HepG2 (cell line): ENCODE data around the gene MARK2. TPM values are rescaled to one million over a fixed set of nuclear protein-coding genes. Genes with fewer than 3 reads are reported as not detected.

Experiments used
- FOXP4 ChIP-seq: sonication (generic); formaldehyde crosslinking; IDR thresholded peaks from 2 replicates; pipeline ENCODE4 v1.4.0; 2020; ENCODE audit warnings: missing genetic modification reagents
- HMG20A ChIP-seq: IDR thresholded peaks from 2 replicates; pipeline ENCODE4 v1.6.1; 2016; ENCODE audit warnings: borderline replicate concordance
- ISL2 ChIP-seq: sonication (generic); formaldehyde crosslinking; IDR thresholded peaks from 2 replicates; pipeline ENCODE4 v1.5.0; 2020; ENCODE audit warnings: missing genetic modification reagents
- ISX ChIP-seq: sonication (generic); formaldehyde crosslinking; conservative IDR thresholded peaks from 2 replicates; pipeline ENCODE4 v1.5.0; 2020; ENCODE audit warnings: missing genetic modification reagents
- PBX2 ChIP-seq: IDR thresholded peaks from 2 replicates; pipeline ENCODE4 v1.6.1; 2016; ENCODE audit warnings: control low read depth
- RAD51 ChIP-seq: fragments of 450-650 bp; IDR thresholded peaks from 2 replicates; pipeline ENCODE4 v1.6.1; 2016; ENCODE audit warnings: borderline replicate concordance
- SOX6 ChIP-seq, 2 experiments: fragments of 450-650 bp in 1 of 2; sonication (generic) in 1 of 2; formaldehyde crosslinking in 1 of 2; IDR thresholded peaks; 2 replicates each; pipeline versions ENCODE4 v1.4.0 to v1.6.1; 2017 to 2020; ENCODE audit warnings: antibody characterized with exemption in 1 of 2, mild to moderate bottlenecking in 1 of 2, missing genetic modification reagents in 1 of 2
- SRF ChIP-seq: IDR thresholded peaks from 2 replicates; pipeline ENCODE4 v1.6.1; 2011; ENCODE audit warnings: mild to moderate bottlenecking, low read depth, low read length, moderate library complexity
- ZNF276 ChIP-seq: sonication (generic); formaldehyde crosslinking; IDR thresholded peaks from 2 replicates; pipeline ENCODE4 v1.4.0; 2020; ENCODE audit warnings: mild to moderate bottlenecking, low read depth, missing genetic modification reagents
- ZNF496 ChIP-seq: sonication (generic); formaldehyde crosslinking; IDR thresholded peaks from 2 replicates; pipeline ENCODE4 v1.8.1; 2023; ENCODE audit warnings: mild to moderate bottlenecking, moderate library complexity, missing genetic modification reagents; ENCODE audit not compliant: insufficient replicate concordance
- ZNF670 ChIP-seq: sonication (generic); formaldehyde crosslinking; IDR thresholded peaks from 2 replicates; pipeline ENCODE4 v1.8.0; 2022; ENCODE audit warnings: mild to moderate bottlenecking, missing genetic modification reagents, borderline replicate concordance
- ZNF687 ChIP-seq: sonication (generic); formaldehyde crosslinking; IDR thresholded peaks from 2 replicates; pipeline ENCODE4 v1.5.1; 2020; ENCODE audit warnings: mild to moderate bottlenecking, missing genetic modification reagents, moderate library complexity
- ZNF704 ChIP-seq: sonication (generic); formaldehyde crosslinking; IDR thresholded peaks from 2 replicates; pipeline ENCODE4 v1.8.1; 2023; ENCODE audit warnings: mild to moderate bottlenecking, inconsistent platforms, moderate library complexity, missing genetic modification reagents, borderline replicate concordance
- ZNF800 ChIP-seq: sonication (generic); formaldehyde crosslinking; IDR thresholded peaks from 2 replicates; pipeline ENCODE4 v1.4.0; 2020; ENCODE audit warnings: missing genetic modification reagents
- polyA plus RNA-seq, 8 experiments: library from polyadenylated mRNA; depleted of rRNA in 3 of 8; stranded (reverse) in 7 of 8; unstranded in 1 of 8; fragments of >200 nt; fragmentation: Illumina TruSeq in 4 of 8; extraction: Trizol in 4 of 8; gene quantifications; 2 replicates each; pipeline versions ENCODE4 v1.2.1 to v1.2.3, GENCODE V29; 2011 to 2016; ENCODE audit warnings: low read depth in 4 of 8, missing spikeins in 1 of 8, mixed read lengths in 1 of 8; ENCODE audit not compliant: insufficient read depth in 1 of 8
- total RNA-seq, 5 experiments: library from RNA; depleted of rRNA; stranded (reverse); fragments of >200 nt; fragmentation: Illumina TruSeq; extraction: Trizol; gene quantifications; 2 replicates each; pipeline ENCODE4 v1.2.3, GENCODE V29; 2016; ENCODE audit warnings: low read depth in 1 of 5

Gene MARK2
- total and polyA plus RNA-seq, 2 of the 13 experiments (the other 11 are each of a cell fraction or from before 2014, with no cell fraction given) = 13.5 to 13.9 TPM

- peak; percentile 71 for TF ChIP-seq ZNF687 (CRISPR knock-in tag)
- TF ChIP-seq HMG20A (CRISPR knock-in tag) = no peak
- TF ChIP-seq ZNF496 = no peak
- peak; percentile 27; the same call in 1 of the 2 replicates for TF ChIP-seq ZNF670 (CRISPR knock-in tag)
- no peak for TF ChIP-seq ZNF276 (CRISPR knock-in tag)
- TF ChIP-seq ISL2 (CRISPR knock-in tag) = peak; percentile 18; the same call in 1 of the 2 replicates
- no peak for TF ChIP-seq SOX6 (IDR thresholded peaks at IDR 0.05)
- 0 out of 2 replicates have a peak, but pooled peaks have one; percentile 10 for TF ChIP-seq SOX6 (CRISPR knock-in tag; IDR thresholded peaks at IDR 0.05)
- 0 out of 2 replicates have a peak, but pooled peaks have one; percentile 3 for TF ChIP-seq SRF
- peak; percentile 50; the same call in 1 of the 2 replicates for TF ChIP-seq RAD51
- no peak for TF ChIP-seq PBX2 (CRISPR knock-in tag)
- no peak for TF ChIP-seq ZNF704 (CRISPR knock-in tag)
- TF ChIP-seq FOXP4 (CRISPR knock-in tag) = 0 out of 2 replicates have a peak, but pooled peaks have one; percentile 2
- 0 out of 2 replicates have a peak, but pooled peaks have one; percentile 40 for TF ChIP-seq ZNF800
- TF ChIP-seq ISX (CRISPR knock-in tag) = no peak
These were observed 99.8 kb downstream of the MARK2 start, which contains the start of gene NAA40 (continued) for GRCh38 chr11:63938479-63939396.
